Coronary artery (tissue), 2 donors: ENCODE results near the gene KIDINS220.

Experiments used
- DNase-seq: peaks from one replicate; pipeline ENCODE4 v3.0.0-alpha.2; 2017; ENCODE audit warnings: low spot score
- H3K27ac ChIP-seq, 2 donors: fragments of 200-600 bp; sonication (generic); one replicate each; pipeline ENCODE4 v1.5.1; 2016 to 2019
- H3K4me3 ChIP-seq: fragments of 200-600 bp; sonication (generic); 2 replicates; pipeline ENCODE4 v1.5.1; 2016; ENCODE audit warnings: mild to moderate bottlenecking, moderate library complexity
- CTCF ChIP-seq: fragments of 200-600 bp; sonication (generic); IDR thresholded peaks from one replicate; pipeline ENCODE4 v1.5.1; 2019; ENCODE audit warnings: antibody characterized with exemption

The KIDINS220 gene

DNA sequence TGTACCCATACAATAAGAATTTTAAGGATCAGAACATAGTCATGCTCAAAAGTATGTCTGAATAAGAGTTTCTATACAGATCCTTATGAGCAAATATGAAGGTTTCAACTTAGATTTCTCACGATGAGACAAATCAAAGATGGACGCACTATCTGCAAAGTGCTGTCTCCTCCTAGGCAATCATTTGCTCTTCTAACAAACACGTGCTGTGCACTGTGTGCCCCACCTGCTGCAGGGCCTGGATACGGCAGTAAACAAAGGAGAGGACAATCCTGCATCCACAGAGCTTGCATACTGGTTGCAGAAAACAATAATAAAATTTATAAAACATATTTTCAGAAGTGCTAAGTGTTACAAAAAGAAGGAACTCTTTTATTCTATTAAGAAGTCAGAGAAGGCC is 39.9 kb upstream of the KIDINS220 start:
- H3K4me3 ChIP-seq = no peak overlapping the region
- TF ChIP-seq CTCF = no peak
- no peak overlapping the region for H3K27ac ChIP-seq
- DNase-seq = no peak

GRCh38 chr2:8876628-8877027 is 39.2 kb upstream of the KIDINS220 start:
- no peak for DNase-seq
- H3K4me3 ChIP-seq = no peak overlapping the region
- no peak for TF ChIP-seq CTCF
- no peak overlapping the region for H3K27ac ChIP-seq

GRCh38 chr2:8872821-8873432 is 35.5 kb upstream of the KIDINS220 start:
- TF ChIP-seq CTCF = no peak
- no peak for DNase-seq
- H3K4me3 ChIP-seq = no peak overlapping the region
- H3K27ac ChIP-seq = no peak overlapping the region

- Histone ChIP-seq H3K27ac (no peak overlapping the region), H3K4me3 (no peak overlapping the region)
- no peak for DNase-seq
- no peak for TF ChIP-seq CTCF
These were observed 33.0 kb upstream of the KIDINS220 start for GRCh38 chr2:8870441-8870840.

GRCh38 chr2:8867363-8867762 is 29.9 kb upstream of the KIDINS220 start:
- TF ChIP-seq CTCF = no peak
- no peak overlapping the region for H3K4me3 ChIP-seq
- DNase-seq = no peak
- no peak overlapping the region for H3K27ac ChIP-seq

DNA sequence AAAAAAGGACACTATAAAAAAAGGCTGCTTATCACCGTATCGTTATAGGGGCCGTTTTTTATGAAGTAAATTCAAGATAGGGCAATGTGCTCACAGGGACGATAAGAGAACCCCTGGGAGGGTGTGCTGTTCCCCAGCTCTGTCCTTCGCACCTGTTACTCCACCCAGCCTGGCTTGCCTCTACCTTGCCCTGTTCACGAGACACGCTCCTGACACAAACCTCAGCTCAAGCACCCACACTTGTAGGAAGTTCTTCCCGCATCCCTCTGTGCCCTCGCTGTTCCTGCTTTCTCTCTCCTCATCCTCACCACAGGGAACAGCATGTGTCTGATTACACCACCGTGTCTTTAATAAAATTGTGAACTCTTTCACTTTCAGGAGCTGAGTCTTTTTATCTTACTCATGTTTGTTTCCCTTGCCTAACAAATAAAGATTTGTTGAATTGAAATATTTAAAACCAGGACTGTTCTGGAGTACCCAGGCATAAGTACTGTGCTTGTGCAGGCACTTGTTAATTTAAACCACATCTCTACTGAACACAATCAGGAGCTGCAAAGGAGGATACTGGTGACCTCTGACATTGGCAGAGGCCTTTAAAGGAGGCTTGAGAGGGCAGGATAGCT is 26.0 kb upstream of the KIDINS220 start:
- TF ChIP-seq CTCF = no peak
- Histone ChIP-seq H3K4me3 (no peak overlapping the region), H3K27ac (no peak overlapping the region)
- DNase-seq = no peak

DNA sequence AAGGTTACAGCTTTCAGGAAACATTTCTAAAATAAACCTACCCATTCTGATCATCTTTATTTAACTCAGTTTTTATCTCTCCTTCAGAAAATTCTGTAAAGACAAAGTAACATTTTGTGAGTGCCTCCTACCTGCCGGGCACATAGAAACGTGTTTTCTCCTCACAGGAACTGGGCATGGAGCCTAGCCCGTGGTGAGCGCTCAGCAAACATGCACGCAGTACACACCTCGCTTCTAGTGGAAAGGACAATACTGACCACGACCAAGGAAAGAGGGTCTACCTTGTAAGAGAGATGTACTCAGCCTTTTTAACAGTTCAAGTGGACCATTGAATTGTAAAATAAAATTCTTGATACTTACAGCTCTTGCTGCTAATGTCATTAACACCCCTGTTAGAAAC is 24.8 kb upstream of the KIDINS220 start:
- no peak for TF ChIP-seq CTCF
- H3K4me3 ChIP-seq = no peak overlapping the region
- no peak for DNase-seq
- H3K27ac ChIP-seq = no peak overlapping the region
